ENCODE results near the gene PEX11B. TPM values are rescaled to one million over a fixed set of nuclear protein-coding genes. Genes with fewer than 3 reads are reported as not detected.
A peak's percentile ranks its signal among the peaks of the same experiment; 100 is the strongest.

PEX11B gene
- total RNA-seq, 1 experiment from 2014 or later = 27.4 TPM

DNA sequence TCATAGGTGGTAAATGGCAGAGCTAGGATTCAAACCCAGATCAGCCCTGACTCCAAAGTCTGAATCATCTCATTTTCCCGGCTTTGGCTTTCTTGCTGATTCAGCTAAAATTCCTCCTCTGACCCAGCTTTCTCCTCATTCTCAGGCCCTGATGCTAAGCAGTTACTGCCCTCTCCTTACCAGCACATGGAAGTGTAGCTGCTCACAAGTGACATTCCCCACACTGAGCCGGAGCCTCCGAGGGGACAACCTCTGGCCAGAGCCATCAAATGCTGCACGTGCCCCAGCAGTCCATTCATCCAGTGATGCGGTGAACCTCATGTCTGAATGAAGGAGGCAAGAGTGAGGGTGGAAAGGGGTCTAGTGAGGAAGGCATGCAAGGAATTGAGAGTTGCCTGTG is 19.8 kb downstream of the PEX11B start:
- Histone ChIP-seq H3K9me3 (ENCODE audit: control insufficient read depth, insufficient read depth, low read depth, low read length) (no peaks in the 10 kb centered on the region), H3K36me3 (ENCODE audit: control insufficient read depth, insufficient read depth, low read length) (no peaks in the 10 kb centered on the region), H3K27me3 (ENCODE audit: control insufficient read depth, insufficient read depth, low read length) (no peaks in the 10 kb centered on the region), H3K27ac (ENCODE audit: low read length) (peak overlapping the region; percentile 39; the same call in 1 of the 2 replicates), H3K4me3 (ENCODE audit: low read depth in 2 of 2, low read length in 2 of 2) (no peak overlapping the region), H3K4me1 (ENCODE audit: control insufficient read depth, insufficient read depth, low read length) (no peaks in the 10 kb centered on the region)
- no TSS peak for BruUV-seq (replicated peaks)
- ChIA-PET CTCF (no interaction called here), POLR2A (no interaction called here)
- in situ Hi-C loops (cut with HindIII; ENCODE audit: low pct_unique_long_range_greater_than_20kb, low sequenced_read_pairs) (no loop called here), intact Hi-C loops (cut with micrococcal nuclease; ENCODE audit: unreplicated experiment) (no loop called here)
- DNase-seq (ENCODE audit: low read depth, low spot score) = no peak
- TF ChIP-seq TCF7L2 (IDR thresholded peaks at IDR 0.05; ENCODE audit: low read depth, low read length) (no peak), SIN3A (IDR thresholded peaks at IDR 0.05; ENCODE audit: borderline replicate concordance, insufficient read depth, low read depth, low read length) (no peak), POLR2AphosphoS5 (IDR thresholded peaks at IDR 0.05; ENCODE audit: low read depth, low read length) (no peak)
- TF ChIP-seq, protein P1, sequence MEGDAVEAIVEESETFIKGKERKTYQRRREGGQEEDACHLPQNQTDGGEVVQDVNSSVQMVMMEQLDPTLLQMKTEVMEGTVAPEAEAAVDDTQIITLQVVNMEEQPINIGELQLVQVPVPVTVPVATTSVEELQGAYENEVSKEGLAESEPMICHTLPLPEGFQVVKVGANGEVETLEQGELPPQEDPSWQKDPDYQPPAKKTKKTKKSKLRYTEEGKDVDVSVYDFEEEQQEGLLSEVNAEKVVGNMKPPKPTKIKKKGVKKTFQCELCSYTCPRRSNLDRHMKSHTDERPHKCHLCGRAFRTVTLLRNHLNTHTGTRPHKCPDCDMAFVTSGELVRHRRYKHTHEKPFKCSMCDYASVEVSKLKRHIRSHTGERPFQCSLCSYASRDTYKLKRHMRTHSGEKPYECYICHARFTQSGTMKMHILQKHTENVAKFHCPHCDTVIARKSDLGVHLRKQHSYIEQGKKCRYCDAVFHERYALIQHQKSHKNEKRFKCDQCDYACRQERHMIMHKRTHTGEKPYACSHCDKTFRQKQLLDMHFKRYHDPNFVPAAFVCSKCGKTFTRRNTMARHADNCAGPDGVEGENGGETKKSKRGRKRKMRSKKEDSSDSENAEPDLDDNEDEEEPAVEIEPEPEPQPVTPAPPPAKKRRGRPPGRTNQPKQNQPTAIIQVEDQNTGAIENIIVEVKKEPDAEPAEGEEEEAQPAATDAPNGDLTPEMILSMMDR (IDR thresholded peaks at IDR 0.05) = no peak
- TF ChIP-seq, protein P2, sequence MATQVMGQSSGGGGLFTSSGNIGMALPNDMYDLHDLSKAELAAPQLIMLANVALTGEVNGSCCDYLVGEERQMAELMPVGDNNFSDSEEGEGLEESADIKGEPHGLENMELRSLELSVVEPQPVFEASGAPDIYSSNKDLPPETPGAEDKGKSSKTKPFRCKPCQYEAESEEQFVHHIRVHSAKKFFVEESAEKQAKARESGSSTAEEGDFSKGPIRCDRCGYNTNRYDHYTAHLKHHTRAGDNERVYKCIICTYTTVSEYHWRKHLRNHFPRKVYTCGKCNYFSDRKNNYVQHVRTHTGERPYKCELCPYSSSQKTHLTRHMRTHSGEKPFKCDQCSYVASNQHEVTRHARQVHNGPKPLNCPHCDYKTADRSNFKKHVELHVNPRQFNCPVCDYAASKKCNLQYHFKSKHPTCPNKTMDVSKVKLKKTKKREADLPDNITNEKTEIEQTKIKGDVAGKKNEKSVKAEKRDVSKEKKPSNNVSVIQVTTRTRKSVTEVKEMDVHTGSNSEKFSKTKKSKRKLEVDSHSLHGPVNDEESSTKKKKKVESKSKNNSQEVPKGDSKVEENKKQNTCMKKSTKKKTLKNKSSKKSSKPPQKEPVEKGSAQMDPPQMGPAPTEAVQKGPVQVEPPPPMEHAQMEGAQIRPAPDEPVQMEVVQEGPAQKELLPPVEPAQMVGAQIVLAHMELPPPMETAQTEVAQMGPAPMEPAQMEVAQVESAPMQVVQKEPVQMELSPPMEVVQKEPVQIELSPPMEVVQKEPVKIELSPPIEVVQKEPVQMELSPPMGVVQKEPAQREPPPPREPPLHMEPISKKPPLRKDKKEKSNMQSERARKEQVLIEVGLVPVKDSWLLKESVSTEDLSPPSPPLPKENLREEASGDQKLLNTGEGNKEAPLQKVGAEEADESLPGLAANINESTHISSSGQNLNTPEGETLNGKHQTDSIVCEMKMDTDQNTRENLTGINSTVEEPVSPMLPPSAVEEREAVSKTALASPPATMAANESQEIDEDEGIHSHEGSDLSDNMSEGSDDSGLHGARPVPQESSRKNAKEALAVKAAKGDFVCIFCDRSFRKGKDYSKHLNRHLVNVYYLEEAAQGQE (IDR thresholded peaks at IDR 0.05; ENCODE audit: insufficient read depth in 1 of 2, low read depth in 2 of 2, low read length in 1 of 2) = no peak
- peak; percentile 66; the same call in 1 of the 2 replicates for ATAC-seq

DNA sequence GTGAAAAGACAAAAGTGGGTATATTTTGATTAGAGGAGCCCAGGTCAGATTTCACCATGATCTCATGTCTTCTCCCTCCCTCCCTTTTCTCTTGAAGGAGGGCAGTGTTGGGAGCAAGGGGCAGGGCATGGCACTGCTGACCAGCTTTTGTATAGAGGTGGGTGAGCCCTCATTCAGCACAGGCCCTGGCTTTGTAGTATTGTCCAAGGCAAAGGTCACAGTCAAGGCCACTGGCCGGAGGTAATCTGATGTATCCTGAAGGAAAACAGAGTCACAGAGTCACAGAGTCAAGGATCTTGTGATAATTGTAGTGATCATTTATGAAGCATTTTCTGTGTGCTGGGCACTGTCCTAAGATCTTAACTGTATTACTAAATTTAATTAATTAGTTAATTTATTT is 20.5 kb downstream of the PEX11B start:
- Histone ChIP-seq H3K9me3 (ENCODE audit: control insufficient read depth, insufficient read depth, low read depth, low read length) (no peaks in the 10 kb centered on the region), H3K36me3 (ENCODE audit: control insufficient read depth, insufficient read depth, low read length) (no peaks in the 10 kb centered on the region), H3K4me3 (ENCODE audit: low read depth in 2 of 2, low read length in 2 of 2) (no peak overlapping the region), H3K27ac (ENCODE audit: low read length) (no peak overlapping the region), H3K27me3 (ENCODE audit: control insufficient read depth, insufficient read depth, low read length) (no peaks in the 10 kb centered on the region), H3K4me1 (ENCODE audit: control insufficient read depth, insufficient read depth, low read length) (peaks cover 6% of the 10 kb centered on the region)
- ChIA-PET POLR2A (no interaction called here), CTCF (no interaction called here)
- ATAC-seq (no peak), DNase-seq (ENCODE audit: low read depth, low spot score) (no peak)
- in situ Hi-C loops (cut with HindIII; ENCODE audit: low pct_unique_long_range_greater_than_20kb, low sequenced_read_pairs) (no loop called here), intact Hi-C loops (cut with micrococcal nuclease; ENCODE audit: unreplicated experiment) (no loop called here)
- TF ChIP-seq, protein P1 (IDR thresholded peaks at IDR 0.05) = no peak
- TF ChIP-seq, protein P2 (IDR thresholded peaks at IDR 0.05; ENCODE audit: insufficient read depth in 1 of 2, low read depth in 2 of 2, low read length in 1 of 2) = no peak
- TF ChIP-seq TCF7L2 (IDR thresholded peaks at IDR 0.05; ENCODE audit: low read depth, low read length) (no peak), POLR2AphosphoS5 (IDR thresholded peaks at IDR 0.05; ENCODE audit: low read depth, low read length) (no peak)
- no TSS peak for BruUV-seq (replicated peaks)
